Keratinocyte (primary cell): ENCODE measurements around the gene PPARD. TPM values are rescaled to one million over a fixed set of nuclear protein-coding genes. Genes with fewer than 3 reads are reported as not detected.

ENCODE experiments used
- DNase-seq: peaks from one replicate; pipeline ENCODE4 v3.0.0-alpha.2; 2011; ENCODE audit warnings: low read depth, missing footprints, low spot score
- FAIRE-seq: peaks from 2 replicates; lab custom pipeline; 2011; peaks lifted over from hg19 to GRCh38; lab: Jason Lieb, UNC
- H2AFZ ChIP-seq: 2 replicates; pipeline ENCODE4 v1.6.0; 2012; ENCODE audit warnings: low read length, control low read depth, inconsistent platforms; ENCODE audit not compliant: control insufficient read depth
- H3K27ac ChIP-seq: 2 replicates; pipeline ENCODE4 v1.5.1; 2011; ENCODE audit warnings: low read length; ENCODE audit not compliant: control insufficient read depth, insufficient read depth
- H3K27me3 ChIP-seq: 3 replicates; pipeline ENCODE4 v1.6.0; 2011; ENCODE audit warnings: low read length; ENCODE audit not compliant: control insufficient read depth, insufficient read depth; ENCODE audit errors: extremely low read depth
- H3K36me3 ChIP-seq, 2 experiments: 2 replicates in 1 of 2; 3 replicates in 1 of 2; pipeline ENCODE4 v1.5.1; 2011; ENCODE audit warnings: low read length in 2 of 2, mild to moderate bottlenecking in 1 of 2; ENCODE audit not compliant: control insufficient read depth in 2 of 2, insufficient read depth in 2 of 2; ENCODE audit errors: extremely low read depth in 1 of 2
- H3K4me1 ChIP-seq: 3 replicates; pipeline ENCODE4 v1.5.1; 2011; ENCODE audit warnings: low read length; ENCODE audit not compliant: control insufficient read depth, insufficient read depth; ENCODE audit errors: extremely low read depth
- H3K4me2 ChIP-seq: 3 replicates; pipeline ENCODE4 v1.6.0; 2011; ENCODE audit warnings: low read depth, low read length; ENCODE audit not compliant: control insufficient read depth, insufficient read depth; ENCODE audit errors: extremely low read depth
- H3K4me3 ChIP-seq, 3 experiments: fragments of 200-600 bp in 1 of 3; sonication (generic) in 1 of 3; 2 replicates in 2 of 3; 3 replicates in 1 of 3; pipeline ENCODE4 v1.5.1; 2011 to 2016; ENCODE audit warnings: low read length in 3 of 3, mild to moderate bottlenecking in 3 of 3, control low read depth in 2 of 3, inconsistent platforms in 1 of 3, low read depth in 1 of 3, mixed read lengths in 1 of 3, mixed run types in 1 of 3, moderate library complexity in 1 of 3; ENCODE audit not compliant: control insufficient read depth in 2 of 3, insufficient read depth in 2 of 3; ENCODE audit errors: extremely low read depth in 1 of 3
- H3K79me2 ChIP-seq: 2 replicates; pipeline ENCODE4 v1.6.0; 2012; ENCODE audit warnings: low read length; ENCODE audit not compliant: control insufficient read depth, insufficient read depth
- H3K9ac ChIP-seq: 3 replicates; pipeline ENCODE4 v1.6.0; 2011; ENCODE audit warnings: low read length; ENCODE audit not compliant: control insufficient read depth, insufficient read depth; ENCODE audit errors: extremely low read depth
- H3K9me1 ChIP-seq: 3 replicates; pipeline ENCODE4 v1.6.0; 2011; ENCODE audit warnings: low read length; ENCODE audit not compliant: control insufficient read depth, insufficient read depth; ENCODE audit errors: extremely low read depth
- H3K9me3 ChIP-seq: 2 replicates; pipeline ENCODE4 v1.5.1; 2012; ENCODE audit warnings: low read depth, low read length; ENCODE audit not compliant: control insufficient read depth
- H4K20me1 ChIP-seq: 3 replicates; pipeline ENCODE4 v1.6.0; 2011; ENCODE audit warnings: low read length; ENCODE audit not compliant: control insufficient read depth, insufficient read depth; ENCODE audit errors: extremely low read depth
- EZH2 ChIP-seq: IDR thresholded peaks from one replicate; pipeline ENCODE4 v1.6.1; 2012; ENCODE audit warnings: inconsistent platforms, mild to moderate bottlenecking, low read length, moderate library complexity
- dilution Hi-C: fragments of 300-500 bp; cut with MboI; formaldehyde crosslinking; loops from one replicate; pipeline ENCODE4 v1.7.0; 2020; ENCODE audit warnings: low sequenced_read_pairs; ENCODE audit not compliant: extremely low pct_ligation_motif_present
- polyA plus RNA-seq, 5 experiments: library from polyadenylated mRNA; depleted of rRNA in 3 of 5; stranded (reverse) in 3 of 5; stranded (forward) in 1 of 5; unstranded in 1 of 5; fragments of >200 nt; gene quantifications; 1 replicate in 1 of 5; 2 replicates in 3 of 5; 3 replicates in 1 of 5; pipeline versions ENCODE4 v1.2.1 to v1.2.3, GENCODE V29; 2011 to 2012; ENCODE audit warnings: missing spikeins in 2 of 5, low read depth in 1 of 5, low replicate concordance in 1 of 5
- TF ChIP-seq, protein P1 (sequence below), 3 experiments: IDR thresholded peaks in 1 of 3; conservative IDR thresholded peaks in 1 of 3; optimal IDR thresholded peaks in 1 of 3; 2 replicates in 2 of 3; 3 replicates in 1 of 3; pipeline versions ENCODE3 to v1.5.1; 2011; ENCODE audit warnings: low read length in 3 of 3, mild to moderate bottlenecking in 3 of 3, moderate library complexity in 2 of 3, control low read depth in 1 of 3, inconsistent platforms in 1 of 3; ENCODE audit not compliant: insufficient read depth in 2 of 3; ENCODE audit errors: extremely low read depth in 1 of 3

The PPARD gene
- polyA plus RNA-seq, 1 donor (not counting 4 experiments of a cell fraction or from before 2014, with no cell fraction given), result 15.1 TPM

DNA sequence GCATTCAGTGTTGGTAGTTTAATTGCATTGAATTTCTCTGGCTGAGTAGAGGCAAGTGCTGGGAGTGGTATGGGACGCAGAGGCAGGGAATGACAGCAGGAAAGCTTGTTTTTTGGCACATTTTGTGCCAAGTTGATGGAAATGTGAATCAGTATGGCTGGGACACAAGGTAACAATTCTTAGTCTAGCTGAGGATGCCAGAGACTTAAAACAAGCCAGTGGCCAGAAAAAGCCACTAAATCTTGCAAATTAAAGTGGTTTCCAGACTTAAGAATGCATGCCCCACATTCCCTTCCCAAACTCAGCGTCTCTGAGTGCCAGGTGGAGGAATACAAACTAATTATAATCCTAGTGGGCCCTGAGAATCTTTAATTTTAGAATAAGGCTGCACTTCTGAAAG lies 35.9 kb downstream of the PPARD start:
- no peaks in the 10 kb centered on the region for H4K20me1 ChIP-seq
- TF ChIP-seq, protein P1, sequence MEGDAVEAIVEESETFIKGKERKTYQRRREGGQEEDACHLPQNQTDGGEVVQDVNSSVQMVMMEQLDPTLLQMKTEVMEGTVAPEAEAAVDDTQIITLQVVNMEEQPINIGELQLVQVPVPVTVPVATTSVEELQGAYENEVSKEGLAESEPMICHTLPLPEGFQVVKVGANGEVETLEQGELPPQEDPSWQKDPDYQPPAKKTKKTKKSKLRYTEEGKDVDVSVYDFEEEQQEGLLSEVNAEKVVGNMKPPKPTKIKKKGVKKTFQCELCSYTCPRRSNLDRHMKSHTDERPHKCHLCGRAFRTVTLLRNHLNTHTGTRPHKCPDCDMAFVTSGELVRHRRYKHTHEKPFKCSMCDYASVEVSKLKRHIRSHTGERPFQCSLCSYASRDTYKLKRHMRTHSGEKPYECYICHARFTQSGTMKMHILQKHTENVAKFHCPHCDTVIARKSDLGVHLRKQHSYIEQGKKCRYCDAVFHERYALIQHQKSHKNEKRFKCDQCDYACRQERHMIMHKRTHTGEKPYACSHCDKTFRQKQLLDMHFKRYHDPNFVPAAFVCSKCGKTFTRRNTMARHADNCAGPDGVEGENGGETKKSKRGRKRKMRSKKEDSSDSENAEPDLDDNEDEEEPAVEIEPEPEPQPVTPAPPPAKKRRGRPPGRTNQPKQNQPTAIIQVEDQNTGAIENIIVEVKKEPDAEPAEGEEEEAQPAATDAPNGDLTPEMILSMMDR (optimal IDR thresholded peaks at IDR 0.05 in 1 of 3, IDR thresholded peaks at IDR 0.05 in 1 of 3, conservative IDR thresholded peaks at IDR 0.05 in 1 of 3; ENCODE audit: extremely low read depth in 1 of 3, insufficient read depth in 2 of 3, low read length in 3 of 3), result no peak
- no peak for TF ChIP-seq EZH2
- H3K27me3 ChIP-seq, result no peaks in the 10 kb centered on the region
- H3K79me2 ChIP-seq, result peaks cover 6% of the 10 kb centered on the region
- no peaks in the 10 kb centered on the region for H3K9me1 ChIP-seq
- H3K9ac ChIP-seq, result no peak overlapping the region
- no peak overlapping the region for H3K27ac ChIP-seq
- H2AFZ ChIP-seq, result no peak overlapping the region
- no peaks in the 10 kb centered on the region for H3K4me1 ChIP-seq
- FAIRE-seq (no peak), DNase-seq (no peak)
- H3K9me3 ChIP-seq, result no peaks in the 10 kb centered on the region
- no peak overlapping the region for H3K4me3 ChIP-seq
- no peak overlapping the region for H3K4me2 ChIP-seq
- dilution Hi-C loops, result no loop called here
- no peaks in the 10 kb centered on the region for H3K36me3 ChIP-seq

DNA sequence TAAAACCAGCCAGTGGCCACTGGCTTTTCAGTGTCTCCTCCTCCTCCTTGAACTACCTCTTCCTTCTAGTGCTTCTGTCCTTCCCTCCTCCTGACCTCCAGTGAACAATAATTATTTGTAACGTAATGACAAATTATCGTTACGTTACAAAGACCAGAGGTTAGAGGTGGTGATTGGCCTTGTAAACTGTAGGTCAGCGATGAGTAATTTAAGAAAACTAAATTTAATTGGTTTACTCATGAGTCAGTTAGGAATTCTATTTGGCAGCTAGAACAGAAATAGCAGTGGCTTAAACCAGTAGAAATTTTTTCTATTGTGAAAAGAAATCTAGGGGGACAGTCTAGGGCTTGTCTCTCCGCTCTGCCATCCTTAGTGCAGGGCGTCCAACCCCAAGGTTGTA lies 38.8 kb downstream of the PPARD start:
- Histone ChIP-seq H3K36me3 (no peaks in the 10 kb centered on the region), H3K9me3 (no peaks in the 10 kb centered on the region), H4K20me1 (no peaks in the 10 kb centered on the region), H3K27me3 (no peaks in the 10 kb centered on the region), H3K79me2 (peaks cover 4% of the 10 kb centered on the region), H3K4me1 (no peaks in the 10 kb centered on the region), H3K9ac (no peak overlapping the region), H3K27ac (no peak overlapping the region), H3K9me1 (no peaks in the 10 kb centered on the region), H3K4me3 (no peak overlapping the region), H2AFZ (no peak overlapping the region), H3K4me2 (no peak overlapping the region)
- FAIRE-seq (no peak), DNase-seq (no peak)
- dilution Hi-C loops, result no loop called here
- TF ChIP-seq EZH2, result no peak
- TF ChIP-seq, protein P1 (optimal IDR thresholded peaks at IDR 0.05 in 1 of 3, IDR thresholded peaks at IDR 0.05 in 1 of 3, conservative IDR thresholded peaks at IDR 0.05 in 1 of 3; ENCODE audit: extremely low read depth in 1 of 3, insufficient read depth in 2 of 3, low read length in 3 of 3), result no peak
